HG03064 (cell line): ENCODE measurements around the gene ROCK2.

ENCODE experiments used
- ATAC-seq: cut with Tn5 transposase; IDR thresholded peaks from one replicate; pipeline ENCODE4 v1.9.1; 2021; ENCODE audit warnings: low read depth; ENCODE audit not compliant: unreplicated experiment

The ROCK2 gene

DNA sequence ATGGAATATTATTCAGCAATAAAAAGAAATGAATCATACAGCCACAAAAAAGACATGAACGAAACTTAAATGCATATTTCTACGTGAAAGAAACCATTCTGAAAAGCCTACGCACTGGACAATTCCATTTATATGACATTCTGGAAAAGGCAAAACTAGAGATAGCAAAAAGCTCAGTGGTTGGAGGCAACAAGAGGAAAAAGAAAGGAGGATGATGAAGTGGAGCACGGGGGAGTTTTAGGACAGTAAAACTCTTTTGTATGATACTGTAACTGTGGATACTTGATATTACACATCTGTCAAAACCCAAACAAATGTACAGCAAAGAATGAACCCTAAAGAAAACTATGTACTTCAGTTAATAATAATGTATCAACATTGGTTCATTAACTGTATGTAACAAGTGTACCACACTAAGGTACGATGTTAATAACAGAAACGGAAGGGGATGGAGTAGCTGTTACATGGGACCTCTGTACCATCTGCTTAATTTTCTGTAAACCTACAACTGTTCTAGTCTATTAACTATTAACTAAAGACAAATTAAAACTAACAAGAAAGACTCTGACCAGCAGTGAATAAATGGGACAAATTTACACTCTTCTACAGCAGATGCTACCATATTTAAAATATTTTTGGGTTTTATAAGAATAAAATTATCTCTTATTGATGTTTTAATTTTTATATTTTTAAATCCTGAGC is 31.5 kb downstream of the ROCK2 start:
- ATAC-seq, result no peak

DNA sequence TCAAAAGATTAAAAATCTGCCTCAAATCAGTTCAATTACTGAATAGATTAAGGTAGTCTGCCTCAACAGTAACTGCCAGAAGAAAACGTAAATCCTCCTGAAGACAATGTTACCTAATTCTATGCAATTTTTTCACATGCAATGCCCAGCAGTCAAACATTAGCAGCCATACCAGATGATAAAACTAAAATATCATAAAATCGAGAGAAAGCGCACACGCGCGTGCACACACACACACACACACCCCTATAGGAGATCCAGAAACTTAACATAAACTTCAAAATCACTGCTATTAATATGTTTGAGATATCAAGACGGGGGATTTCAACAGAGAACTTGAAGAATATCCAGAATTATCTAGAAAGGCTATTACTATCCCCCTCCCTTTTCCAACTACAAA is 32.9 kb downstream of the ROCK2 start:
- ATAC-seq, result no peak

DNA sequence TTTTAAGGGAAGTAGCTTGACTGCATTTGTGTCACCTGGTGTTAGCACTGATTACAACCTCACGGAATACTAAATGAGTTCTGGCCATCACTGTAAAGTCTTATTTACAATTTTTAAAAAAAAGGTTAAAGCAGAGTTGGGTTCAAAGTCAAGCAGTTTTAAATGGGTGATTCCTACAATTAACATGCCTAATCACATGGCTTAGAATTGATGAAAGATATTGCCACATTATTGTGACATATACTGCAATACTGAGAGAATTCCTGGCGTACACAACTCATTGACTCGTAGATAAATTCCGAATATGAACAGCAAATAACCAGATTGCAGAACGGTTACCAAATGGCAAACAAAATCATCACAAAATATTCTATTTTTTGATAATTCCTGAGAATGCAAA is 34.2 kb downstream of the ROCK2 start:
- ATAC-seq, result no peak

DNA sequence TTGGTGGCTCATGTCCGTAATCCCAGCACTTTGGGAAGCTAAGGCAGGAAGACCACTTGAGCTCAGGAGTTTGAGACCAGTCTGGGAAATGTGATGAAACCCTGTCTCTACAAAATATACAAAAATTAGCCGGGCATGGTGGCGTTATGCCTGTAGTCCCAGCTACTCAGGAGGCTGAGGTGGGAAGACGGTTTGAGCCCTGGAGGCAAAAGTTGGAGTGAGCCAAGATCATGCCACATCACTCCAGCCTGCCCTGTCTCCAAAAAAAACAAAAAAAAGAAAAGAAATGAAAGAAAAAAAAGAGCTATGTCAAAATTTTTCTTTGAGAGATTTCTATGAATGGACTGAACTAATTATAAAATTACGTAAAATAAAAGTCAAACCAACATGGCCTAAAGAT is 34.7 kb downstream of the ROCK2 start:
- no peak for ATAC-seq

DNA sequence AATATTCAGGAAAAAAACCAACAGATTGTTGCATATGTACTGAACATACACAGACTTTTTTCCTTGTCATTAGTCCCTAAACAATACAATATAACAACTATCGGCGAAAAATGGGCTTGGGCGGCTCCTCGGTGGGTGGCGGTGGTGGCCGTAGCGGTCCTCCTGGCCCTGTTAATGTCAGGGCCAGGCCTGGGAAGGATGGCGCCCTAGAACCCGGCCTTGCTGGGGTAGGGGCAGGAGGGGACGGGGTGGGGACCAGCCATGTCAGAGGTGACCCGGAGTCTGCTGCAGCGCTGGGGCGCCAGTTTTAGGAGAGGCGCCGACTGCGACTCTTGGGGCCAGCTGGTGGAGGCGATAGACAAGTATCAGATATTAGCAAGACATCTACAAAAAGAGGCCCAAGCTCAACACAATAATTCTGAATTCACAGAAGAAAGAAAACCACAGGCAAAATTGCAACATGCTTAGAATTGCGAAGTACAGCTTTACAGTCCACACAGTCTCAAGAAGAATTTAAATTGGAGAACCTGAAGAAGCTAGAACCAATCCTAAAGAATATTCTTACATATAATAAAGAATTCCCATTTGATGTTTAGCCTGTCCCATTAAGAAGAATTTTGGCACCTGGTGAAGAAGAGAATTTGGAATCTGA is 36.5 kb downstream of the ROCK2 start:
- ATAC-seq, result no peak

DNA sequence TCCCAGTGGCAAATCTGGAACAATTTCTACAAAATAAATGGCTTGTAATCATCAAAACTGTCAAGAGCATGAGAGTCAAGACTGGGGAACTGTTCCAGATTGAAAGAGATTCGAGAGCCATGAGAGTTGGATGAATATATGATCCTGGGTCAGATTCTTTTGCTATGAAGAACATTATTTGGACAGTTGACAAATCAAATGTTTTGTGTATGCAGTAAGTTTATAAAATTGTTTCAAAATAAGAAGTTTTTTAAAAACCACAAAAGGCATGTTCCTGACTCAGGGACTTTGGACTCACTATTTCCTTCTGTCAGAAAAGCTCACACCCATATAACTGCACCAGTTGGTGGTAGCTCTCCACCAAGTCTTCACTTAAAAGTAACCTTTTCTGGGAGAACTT is 38.5 kb downstream of the ROCK2 start:
- ATAC-seq, result no peak

DNA sequence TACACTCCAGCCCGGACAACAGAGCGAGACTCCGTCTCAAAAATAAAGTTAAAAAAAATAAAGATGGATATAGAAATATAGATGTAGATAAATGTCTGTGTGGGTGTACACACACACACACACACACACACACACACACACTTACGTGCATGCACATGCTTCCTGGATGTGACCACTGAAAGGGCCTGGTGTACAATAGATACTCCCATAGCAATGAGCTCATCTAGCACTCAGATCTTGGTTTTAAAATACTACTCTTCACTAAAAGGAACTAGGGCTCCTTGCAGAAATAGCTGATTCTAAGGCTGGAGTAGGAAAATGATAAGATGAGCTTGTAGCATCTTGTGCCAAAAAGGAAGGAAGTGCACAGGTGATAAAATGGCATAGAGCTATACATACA is 39.1 kb downstream of the ROCK2 start:
- ATAC-seq, result no peak

DNA sequence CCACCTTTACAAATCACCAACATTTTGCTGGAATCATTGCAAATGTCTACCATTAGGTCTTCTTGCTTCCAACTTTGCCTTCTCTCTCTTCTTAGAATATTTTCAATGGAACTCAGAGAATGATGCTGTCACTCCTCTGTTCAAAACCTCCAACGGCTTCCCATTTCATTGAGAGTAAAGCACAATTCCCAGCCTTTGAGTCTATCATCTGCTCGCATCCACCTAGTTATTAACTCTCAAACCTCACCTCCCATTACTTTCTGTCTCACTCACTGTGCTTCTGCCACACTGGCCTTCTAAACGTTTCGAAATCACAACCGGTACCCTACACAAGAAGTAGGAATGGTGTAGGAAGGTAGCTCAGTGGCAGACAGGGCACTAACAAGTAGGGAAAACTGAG is 40.0 kb downstream of the ROCK2 start:
- ATAC-seq, result no peak

DNA sequence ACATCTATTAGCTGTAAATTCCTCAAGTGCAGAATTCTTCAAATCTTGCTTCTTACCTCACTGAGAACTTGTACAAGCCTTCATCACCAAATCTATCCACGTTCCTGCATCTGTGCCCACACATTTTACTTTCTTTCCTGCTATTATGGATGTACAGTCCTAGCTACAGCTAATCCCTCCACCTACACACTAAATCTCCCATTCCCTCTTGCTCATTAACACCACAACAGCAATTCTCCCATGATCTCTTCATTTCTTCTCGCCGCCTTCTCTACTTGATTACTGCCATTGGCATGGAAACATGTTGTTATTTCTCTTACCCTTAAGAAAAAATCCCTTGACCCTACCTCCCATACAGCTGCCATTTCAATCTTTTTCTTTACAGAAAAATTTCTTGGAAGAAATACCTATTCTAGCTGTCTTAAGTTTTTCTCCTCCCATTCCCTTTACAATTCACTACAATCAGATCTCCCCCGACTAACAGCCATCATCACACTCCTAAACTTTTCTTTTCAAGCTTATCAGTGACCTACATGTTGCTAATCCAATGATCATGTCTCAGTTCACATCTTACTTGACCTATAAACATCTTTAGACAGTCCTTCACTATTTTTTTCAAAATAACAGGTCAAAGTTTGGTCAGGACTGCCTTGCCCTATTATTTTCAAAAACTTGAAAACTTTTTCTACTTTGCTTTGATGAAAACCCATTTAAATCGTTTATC is 41.0 kb downstream of the ROCK2 start:
- ATAC-seq, result no peak

DNA sequence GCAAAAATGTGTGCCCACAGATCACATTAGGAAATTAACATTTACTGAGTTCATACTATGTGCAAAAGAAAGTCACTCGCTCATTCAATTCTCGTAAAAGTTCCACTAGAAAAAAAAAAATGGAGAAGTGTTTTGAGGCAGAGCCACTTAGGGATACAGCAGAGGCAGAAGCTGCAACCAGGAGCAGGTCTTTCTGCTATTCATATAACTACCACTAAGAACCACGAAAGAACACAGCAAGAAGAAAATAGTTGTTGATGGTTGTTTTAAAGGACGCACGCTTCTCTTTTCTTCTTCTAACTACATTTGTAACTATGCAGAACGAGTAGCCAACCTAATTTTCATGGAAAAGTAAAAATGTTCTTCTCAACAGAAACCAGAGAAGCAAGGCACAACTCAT is 45.0 kb downstream of the ROCK2 start:
- no peak for ATAC-seq

DNA sequence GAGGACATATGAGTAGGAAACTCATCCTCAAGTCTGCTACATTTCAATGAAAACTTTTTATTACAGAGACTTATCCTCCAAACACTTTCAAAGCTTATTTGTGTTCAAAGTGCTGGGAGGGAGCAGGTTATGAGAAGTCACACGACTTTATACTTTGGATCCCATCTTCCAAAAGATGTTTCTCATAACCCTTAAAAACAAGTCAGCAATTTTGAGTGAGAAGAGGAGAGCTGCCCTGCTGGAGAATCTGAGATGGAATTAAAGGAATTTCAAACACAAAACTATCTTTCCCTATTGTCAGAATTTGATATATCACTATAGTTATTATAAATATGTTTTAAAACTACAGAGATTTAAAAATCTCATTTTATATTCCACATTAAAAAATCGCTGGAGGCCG is 45.8 kb downstream of the ROCK2 start:
- ATAC-seq, result no peak

DNA sequence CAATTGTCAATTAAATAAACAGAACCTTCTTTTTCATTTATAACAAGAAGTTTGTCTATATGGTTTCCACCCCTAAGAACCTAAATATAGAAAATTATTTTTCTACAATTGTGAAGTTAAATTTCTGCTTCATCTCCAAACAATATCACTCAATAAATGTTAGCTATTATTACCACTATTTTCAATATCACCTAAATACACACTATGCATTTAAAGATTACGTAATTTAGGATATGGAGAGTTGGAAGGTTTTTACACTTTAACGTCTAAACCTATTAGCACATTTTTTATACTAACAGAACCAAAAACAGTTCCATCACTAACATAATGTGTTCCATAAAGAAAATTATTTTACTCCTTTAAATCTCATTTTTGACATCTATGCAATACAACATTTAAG is 48.0 kb downstream of the ROCK2 start:
- ATAC-seq, result no peak

DNA sequence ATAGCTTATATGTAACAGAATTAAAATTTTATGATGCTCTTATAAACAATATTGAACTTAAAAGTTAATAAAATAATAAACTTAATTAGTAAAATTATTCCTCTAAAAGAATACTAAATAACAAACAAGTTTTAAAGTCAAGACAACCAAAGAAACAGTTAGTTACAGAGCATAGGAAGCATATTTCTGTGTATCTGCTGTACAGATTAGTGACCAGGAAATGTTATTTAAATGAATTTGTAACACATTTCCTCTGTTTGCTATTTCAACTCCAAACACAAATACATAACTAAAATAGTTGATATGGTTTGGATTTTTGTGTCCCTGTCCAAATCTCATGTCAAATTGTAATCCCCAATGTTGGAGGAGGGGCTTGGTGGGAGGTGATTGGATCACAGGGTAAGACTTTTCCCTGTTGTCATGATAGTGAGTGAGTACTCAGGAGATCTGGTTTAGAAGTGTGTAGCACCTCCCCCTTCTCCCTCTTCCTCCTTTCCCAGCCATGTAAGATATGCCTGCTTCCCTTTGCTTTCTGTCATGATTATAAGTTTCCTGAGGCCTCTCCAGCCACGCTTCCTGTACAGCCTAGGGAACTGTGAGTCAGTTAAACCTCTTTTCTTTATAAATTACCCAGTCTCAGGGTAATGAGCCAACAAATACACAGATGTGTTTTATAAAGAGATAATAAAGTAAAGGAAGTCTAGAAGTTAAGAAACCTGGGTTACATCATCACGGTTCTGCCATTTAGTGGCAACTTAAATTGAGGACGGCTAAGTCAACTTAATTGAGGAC is 51.8 kb downstream of the ROCK2 start:
- no peak for ATAC-seq

DNA sequence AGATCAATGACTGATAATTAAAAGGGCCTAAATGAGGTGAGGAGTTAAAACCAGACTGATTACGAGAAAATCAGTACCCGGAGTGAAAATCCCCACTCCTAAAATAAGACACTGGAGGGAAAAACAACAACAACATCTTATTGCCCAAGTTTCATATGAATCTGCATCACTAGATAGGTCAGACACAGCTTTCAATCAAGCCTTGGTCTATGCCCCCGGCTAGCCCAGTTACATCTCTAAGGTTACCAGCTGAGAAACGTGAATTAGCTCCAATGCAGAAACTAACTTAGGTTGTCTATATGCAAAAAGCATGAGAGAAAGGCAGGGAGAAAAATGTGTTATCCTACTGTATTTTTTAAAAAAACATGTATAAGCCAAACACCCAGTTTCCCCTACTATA is 53.7 kb downstream of the ROCK2 start:
- no peak for ATAC-seq

DNA sequence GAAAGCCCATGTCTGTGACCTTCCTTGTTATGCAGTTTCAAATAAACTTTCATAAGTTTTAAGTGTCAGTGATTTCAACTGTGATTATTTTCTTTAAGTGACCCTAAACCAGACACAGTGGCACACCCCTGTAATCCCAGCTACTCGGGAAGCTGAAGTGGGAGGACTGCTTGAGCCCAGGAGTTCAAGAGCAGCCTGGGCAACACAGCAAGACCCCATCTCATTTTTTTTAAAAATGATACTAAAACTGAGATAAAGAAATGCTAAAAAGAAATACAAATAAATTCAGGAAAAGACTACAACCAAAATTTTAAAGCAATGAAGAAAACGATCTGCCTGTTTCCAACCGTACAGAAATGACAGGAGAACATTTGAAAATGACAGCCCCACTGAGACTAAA is 54.2 kb downstream of the ROCK2 start:
- ATAC-seq, result no peak

DNA sequence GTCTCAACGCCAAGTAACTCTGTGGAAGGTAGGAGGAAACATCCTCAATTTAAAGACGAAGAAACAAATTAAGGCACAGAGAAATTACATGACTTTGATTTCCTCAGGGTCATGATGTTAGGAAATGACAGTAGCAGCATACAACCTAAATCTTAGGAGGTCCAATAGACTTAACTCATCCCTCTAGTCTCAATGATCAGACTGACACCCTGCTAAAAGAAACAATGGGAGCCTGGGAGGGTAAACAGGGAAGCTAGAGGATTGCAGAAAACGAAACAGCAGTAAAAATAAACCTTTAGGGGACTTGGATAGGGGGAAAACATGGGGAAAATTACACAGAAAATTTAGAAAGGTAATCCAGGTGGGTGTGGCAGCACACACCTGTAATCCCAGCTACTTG is 56.0 kb downstream of the ROCK2 start:
- ATAC-seq, result no peak

DNA sequence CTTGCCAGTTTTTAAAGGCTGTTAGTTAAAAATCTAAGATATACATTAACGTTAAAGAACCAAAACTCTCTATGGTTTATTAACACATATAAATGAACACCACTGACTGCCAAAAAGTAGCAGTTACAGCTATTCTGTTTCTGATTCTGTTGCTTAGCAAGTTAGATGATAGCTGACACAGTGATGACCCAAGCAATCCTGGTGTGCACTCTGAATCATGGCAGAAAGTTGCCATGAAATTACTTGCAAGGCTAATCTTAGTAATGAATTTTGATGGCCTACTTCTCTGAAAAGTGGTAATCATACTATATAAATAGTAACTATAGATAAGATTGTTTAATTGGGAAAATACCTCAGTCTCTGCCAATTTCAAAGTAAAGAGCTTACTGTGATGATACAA is 57.7 kb downstream of the ROCK2 start:
- no peak for ATAC-seq

DNA sequence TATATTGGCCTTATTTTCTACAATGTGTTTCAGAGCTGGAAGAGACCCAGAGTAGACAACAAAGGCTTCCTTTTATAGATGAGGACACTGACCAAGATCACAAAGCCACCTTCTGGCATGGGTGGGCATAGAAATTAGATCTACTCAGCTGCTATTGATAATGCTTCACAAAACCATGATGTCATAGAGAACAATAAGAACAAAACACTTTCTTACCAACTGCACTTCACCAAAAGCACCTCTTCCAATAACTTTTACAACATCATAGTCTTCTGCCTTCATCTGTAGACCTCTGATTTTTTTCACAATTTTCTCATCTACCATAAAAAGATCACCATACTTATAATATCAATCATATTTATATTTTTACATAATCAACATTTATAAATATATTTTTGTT is 58.1 kb downstream of the ROCK2 start:
- ATAC-seq, result no peak

DNA sequence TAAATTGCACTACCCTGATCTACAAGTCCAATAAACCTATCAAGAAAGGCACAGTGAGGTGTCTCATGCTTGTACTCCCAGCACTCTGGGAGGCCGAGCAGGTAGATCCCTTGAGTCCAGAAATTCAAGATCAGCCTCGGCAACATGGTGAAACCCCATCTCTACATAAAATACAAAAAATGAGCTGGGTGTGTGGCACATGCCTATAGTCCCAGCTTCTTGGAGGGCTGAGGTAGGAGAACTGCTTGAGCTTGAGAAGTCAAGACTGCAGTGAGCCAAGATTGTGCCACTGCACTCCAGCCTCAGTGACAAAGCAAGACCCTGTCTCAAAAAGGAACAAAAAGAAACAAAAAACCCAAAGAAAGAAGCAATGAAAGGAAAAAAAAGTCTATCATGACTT is 58.9 kb downstream of the ROCK2 start:
- no peak for ATAC-seq

DNA sequence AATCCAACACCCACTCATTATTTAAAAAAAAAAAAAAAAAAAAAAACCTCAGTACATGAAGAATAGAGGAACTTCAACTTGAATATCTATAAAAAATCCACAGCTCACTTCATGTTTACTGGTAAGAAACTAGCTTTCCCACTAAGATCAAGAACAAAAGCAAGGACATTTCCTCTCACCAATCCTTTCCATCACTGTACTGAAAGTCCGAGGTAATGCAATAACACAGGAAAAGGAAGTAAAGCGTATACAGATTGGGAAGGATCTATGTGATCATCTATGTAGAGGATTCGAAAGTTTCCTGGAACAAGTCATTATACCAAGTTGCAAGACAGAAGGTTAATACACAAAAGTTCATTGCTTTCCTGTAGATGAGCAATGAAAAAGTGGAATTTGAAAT is 63.2 kb downstream of the ROCK2 start:
- no peak for ATAC-seq

DNA sequence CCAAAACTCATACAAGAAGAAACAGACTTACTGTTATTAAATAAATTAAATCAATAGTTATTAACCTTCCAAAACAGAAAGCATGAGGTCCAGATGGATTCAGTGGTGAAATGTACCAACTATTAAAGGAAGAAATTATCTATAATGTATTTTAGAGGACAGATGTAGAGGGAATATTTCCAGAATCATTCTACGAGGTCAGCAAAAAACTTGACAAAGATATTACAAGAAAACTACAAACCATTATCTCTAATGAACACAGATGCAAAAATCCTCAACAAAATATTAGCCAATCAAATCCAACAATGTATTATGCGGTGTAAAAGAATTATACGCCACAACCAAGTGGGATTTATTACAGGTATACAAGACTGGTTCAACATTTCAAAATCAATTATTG is 63.7 kb downstream of the ROCK2 start:
- no peak for ATAC-seq
